Stimulated activated CD4-positive, alpha-beta T cell treated with anti-CD3 and anti-CD28 coated beads, Interleukin-12 subunit alpha, Interleukin-12 subunit beta, amount 100 ng/mL, for 4 hours (primary cell): ENCODE results near the gene TGM3.
"Not testable (repeated sequence)": the region's sequence is repeated elsewhere in the genome, so short reads cannot be mapped to it uniquely, and the experiment has no call there.

ENCODE experiments used
- DNase-seq: peaks from one replicate; pipeline ENCODE4 v3.0.0-alpha.2; 2020

The TGM3 gene

DNA sequence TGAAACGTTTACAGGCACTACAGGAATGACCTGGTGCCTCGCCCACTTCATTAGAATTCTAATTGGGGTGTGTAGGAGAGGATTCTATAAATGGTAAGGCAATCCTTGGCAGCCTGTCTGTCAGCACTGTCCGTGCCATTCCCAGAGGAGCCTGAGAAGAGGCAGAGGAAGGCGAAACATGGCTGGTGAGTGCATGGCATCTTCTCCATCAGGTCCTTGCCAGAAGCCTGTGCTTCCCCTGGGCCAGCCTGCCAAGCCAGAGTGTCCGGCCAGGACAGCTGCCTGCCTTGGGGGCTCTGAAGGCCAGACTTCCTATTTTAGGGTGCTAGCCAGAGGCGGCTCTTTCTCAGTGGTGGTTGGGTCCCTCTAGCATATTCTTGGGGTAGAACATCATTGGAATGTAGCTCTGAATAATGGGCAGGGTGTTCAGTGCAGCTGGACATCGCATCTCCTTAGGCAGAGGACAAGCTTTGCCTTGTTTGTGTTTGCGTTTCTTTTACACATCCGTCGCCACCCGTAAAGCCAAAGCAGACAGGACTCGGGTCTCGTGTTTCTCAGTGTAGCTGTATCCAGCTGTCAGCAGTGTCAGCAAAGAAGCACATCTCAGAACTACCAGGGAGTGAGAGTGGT lies at the start of gene TGM3:
TGM3 (plus strand) TSS at position 116 of the 630 bp plus-strand sequence; CDS start at position 179, 63 bp downstream.
- DNase-seq = no peak

DNA sequence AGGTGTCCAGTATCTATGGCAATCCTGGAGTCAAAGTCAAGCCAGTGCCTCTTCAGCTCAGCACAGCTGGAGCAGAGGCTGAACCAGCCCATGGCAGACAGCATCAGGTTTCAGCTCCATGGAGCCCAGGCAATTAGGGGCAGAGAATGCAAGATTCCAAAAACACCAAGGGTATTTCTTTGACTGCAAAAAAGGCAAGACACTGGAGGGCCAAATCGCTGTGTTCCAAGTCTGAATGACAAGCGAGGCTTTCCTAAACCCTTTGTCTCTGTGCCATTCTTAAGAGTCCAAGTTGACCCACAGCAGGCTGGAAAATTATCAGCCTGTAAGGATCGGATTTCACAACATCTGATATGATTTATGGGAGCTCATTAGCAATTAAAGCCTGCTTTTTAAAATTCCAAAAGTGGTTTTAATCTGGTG lies 49.7 kb upstream of the TGM3 start:
- DNase-seq = no peak

DNA sequence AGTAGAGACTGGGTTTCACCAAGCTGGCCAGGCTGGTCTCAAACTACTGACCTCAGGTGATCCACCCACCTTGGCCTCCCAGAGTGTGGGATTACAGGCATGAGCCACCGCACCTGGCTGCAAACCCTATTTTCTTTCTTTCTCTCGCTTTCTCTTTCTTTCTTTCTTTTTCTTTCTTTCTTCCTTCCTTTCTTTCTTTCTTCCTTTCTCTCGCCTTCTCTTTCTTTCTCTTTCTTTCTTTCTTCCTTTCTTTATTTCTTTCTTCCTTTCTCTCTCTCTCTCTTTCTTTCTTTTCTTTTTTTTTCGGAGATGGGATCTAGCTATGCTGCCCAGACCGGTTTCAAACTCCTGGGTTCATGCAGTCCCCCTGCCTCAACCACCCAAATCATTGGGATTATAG lies 47.0 kb upstream of the TGM3 start:
- no peak for DNase-seq

DNA sequence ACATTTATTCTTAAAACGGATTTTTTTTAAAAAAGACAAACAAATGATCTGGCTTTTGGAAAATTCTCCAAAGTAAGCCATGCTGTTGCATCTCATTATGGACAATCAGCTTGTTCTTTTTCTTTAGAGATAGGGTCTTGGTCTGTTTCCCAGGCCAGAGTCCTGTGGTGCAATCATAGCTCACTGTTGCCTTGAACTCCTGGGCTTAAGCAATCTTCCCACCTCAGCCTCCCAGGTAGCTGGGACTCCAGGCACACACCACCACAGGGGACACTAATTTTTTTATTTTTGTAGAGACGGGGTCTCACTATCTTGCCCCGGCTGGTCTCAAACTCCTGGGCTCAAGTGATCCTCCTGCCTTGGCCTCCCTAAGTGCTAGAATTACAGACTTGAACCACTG lies 45.9 kb upstream of the TGM3 start:
- no peak for DNase-seq

DNA sequence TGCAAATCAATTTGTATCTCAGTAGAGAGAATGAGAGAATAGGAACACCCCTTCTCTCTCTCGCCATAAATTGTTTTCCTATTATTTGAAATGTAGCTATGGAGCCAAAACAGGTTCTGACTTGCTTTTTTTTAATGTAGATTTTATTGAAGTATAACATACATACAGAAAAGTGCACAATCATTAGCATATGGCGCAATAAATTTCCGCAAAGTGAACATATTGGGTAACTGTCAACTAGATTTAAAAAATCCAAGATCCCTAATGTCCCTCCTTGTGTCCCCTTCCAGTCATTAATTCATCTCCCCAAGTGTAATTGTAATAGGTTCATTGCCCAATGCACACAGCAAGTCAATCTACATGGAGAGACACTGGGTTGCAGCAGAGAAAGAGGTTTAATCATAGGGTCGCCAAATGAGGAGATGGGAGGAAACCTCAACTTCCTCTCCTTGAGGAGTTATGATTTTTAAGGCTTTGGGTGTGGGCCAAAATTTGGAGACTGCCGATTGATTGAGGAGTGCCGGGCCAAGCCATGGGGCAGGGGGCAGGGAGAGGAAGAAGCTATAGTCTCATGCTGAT lies 43.3 kb upstream of the TGM3 start:
- no peak for DNase-seq

DNA sequence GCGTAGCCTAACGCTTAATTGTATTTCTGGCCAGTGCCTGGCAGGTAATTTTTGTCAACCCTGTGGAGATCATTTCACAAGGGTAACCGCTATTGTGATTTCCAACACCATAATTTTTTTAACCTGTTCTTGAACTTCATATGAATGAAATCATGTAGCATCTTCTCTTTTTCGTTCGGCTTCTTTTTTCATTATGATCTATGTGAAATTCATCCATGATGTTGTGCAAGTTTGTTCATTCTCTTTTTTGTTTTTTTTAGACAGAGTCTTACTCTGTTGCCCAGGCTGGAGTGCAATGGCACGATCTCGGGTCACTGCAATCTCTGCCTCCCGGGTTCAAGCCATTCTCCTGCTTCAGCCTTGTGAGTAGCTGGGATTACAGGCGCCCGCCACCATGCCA lies 42.5 kb upstream of the TGM3 start:
- no peak for DNase-seq

DNA sequence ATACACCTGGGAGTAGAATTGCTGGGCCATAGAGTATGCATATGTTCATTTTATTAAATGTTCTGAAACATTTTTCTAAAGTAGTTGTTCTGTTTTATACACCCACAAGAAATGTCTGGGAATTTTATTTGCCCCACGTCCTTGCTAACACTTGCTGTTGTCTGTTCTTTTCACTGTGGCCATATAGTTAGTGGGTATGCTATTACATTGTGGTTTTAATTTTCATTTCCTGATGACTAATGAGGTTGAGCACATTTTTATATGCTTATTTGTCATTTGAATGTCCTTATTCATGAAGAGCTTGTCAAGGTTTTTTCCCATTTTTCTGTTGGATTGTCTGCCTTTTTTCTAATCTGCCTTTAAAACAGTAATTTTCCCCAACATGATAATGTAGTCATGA lies 41.5 kb upstream of the TGM3 start:
- no peak for DNase-seq

DNA sequence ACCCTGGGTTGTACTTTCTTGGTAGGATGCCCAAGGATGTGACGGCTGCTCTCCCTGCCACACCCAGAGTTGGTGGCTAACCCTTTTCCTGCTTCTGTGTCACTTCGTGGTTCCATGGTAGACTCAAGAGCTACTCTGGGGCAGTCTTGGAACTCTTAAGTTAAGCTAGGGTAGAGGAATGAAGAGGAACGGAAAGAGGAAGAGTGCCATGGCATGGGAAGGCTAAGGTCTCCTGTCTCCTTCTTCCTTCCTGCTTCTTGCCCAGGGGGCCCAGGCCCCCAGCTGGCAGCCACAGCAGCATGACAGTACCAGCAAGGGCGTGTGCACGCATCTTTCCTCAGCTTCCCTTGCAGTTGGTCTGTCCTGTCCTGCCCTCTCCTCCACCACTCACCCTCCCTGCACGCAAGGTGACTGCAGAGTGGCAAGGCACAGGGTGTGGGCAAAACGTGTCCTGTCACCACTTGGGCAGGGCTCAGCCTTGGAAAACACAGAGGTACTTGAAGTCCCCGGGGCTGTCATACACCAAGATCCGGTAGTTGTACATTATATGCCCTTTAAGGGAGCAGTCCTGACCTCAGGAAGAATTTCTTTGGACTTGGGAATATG lies 39.8 kb upstream of the TGM3 start:
- DNase-seq = no peak

- DNase-seq = no peak
Observed at GRCh38 chr20:2259731-2260130, 36.1 kb upstream of the TGM3 start.

DNA sequence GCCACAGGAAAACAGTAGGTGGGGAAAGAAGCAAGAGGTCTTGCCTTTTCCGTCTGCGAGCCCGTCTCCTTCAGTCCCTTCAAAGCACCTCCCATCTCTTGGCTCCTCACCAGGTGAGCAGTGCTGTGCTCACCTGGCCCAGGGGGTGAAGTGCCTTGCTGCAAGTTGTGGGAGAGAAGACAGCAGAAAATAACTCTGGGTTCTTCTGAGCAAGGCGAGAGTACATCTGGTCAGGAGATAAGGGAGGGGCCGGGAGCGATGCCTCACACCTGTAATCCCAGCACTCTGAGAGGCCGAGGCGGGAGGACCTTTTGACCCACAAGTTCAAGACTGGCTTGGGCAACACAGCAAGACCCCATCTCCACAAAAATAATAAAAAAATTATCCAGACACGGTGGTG lies 35.6 kb upstream of the TGM3 start:
- no peak for DNase-seq

DNA sequence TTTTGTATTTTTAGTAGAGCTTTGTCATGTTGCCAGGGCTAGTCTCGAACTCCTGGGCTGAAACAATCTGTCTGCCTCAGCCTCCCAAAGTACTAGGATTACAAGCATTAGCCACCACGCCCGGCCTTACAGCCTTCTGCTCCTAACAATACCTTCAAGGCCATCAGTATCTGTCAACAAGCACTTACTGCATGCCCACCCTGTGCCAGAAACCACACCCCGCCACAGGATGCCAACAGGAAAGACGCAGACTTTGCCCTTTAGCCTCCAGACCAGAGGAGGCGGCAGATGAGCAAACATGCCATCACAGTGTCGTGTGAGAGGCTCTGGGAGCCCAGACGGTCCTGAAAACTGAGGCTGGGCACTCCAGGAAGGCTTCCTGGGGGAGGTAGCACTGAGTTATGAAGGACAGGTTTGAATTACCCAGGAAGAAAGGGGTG lies 34.7 kb upstream of the TGM3 start:
- no peak for DNase-seq

GRCh38 chr20:2261629-2262028 lies 34.2 kb upstream of the TGM3 start:
- DNase-seq = no peak

GRCh38 chr20:2264118-2264517 lies 31.7 kb upstream of the TGM3 start:
- DNase-seq = no peak

- DNase-seq = not testable (repeated sequence)
Observed at GRCh38 chr20:2264621-2265374, 31.0 kb upstream of the TGM3 start.

GRCh38 chr20:2273634-2274302 lies 22.0 kb upstream of the TGM3 start:
- DNase-seq = no peak

GRCh38 chr20:2276015-2276414 lies 19.8 kb upstream of the TGM3 start:
- no peak for DNase-seq

- DNase-seq = no peak
Observed at GRCh38 chr20:2279253-2279779, 16.5 kb upstream of the TGM3 start.

DNA sequence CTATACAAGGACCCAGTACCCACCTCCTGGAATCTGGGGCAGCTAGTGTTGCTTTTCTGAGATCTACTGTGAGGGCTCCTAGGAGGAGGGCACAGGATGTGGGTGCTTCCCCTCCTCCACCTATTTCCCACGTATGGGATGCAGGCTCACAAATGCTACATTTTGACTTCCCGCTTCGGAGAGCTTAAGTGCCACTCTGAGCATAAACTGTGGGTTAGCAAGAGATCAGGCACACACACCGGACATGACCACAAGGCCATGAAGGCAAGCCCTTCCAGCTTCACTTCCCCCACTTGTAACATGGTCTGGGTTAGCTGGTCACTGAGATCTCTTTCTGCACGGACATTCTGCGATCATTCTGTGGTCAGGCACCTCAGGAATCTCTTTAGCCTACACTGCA lies 15.7 kb upstream of the TGM3 start:
- DNase-seq = no peak

- DNase-seq = no peak
Observed at GRCh38 chr20:2281563-2281962, 14.2 kb upstream of the TGM3 start.

GRCh38 chr20:2282181-2282580 lies 13.6 kb upstream of the TGM3 start:
- DNase-seq = no peak

DNA sequence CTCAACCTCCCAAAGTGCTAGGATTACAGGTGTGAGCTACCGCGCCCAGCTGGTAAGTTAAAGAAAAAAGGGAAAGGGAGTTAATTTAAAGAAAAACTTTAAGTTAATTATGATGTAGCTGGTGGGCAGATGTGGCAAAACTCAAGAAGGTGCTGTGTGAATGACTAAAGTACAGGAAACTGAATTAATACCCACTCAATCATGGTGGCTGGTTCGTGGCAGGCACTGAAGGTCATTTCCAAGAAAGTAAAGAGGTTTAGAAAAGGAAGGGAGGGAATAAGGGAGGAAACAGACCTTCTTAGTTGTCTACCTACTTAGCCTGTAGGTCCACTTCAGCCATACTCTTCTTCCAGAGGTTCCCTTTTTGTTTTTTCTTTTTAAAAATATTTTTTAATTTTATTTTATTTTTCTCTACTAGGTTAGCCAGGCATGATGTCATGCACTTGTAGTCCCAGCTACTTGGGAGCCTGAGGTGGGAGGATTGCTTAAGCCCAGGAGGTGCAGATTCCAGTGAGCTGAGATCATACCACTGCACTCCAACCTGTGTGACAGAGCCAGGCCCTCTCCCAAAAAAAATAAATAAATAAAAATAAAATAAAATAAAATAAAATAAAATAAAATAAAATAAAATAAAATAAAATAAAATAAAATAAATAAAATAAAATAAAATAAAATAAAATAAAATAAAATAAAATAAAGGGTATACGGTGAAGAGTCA lies 11.9 kb upstream of the TGM3 start:
- DNase-seq = no peak

GRCh38 chr20:2285193-2285592 lies 10.6 kb upstream of the TGM3 start:
- DNase-seq = no peak
